ENCODE measurements around the gene APLP1.

- TF ChIP-seq CTCF (conservative IDR thresholded peaks at IDR 0.05 in 1 of 2, IDR thresholded peaks at IDR 0.05 in 1 of 2; ENCODE audit: low read depth in 1 of 2, low read length in 2 of 2) (no peak), EZH2 (IDR thresholded peaks at IDR 0.05; ENCODE audit: low read length, missing control alignments) (no peak)
Observed at GRCh38 chr19:35863018-35863417, 5.4 kb upstream of the APLP1 start.

All from fibroblast of lung (primary cell).